Measurements from ENCODE around the gene CGB5.
A peak's percentile ranks its signal among the peaks of the same experiment; 100 is the strongest.

CGB5 gene

GRCh38 chr19:49017666-49018351, 25.8 kb upstream of the CGB5 start:
- TF ChIP-seq YY1 (IDR thresholded peaks at IDR 0.05; ENCODE audit: low read depth), result no peak
- TF ChIP-seq EGR1 (IDR thresholded peaks at IDR 0.05), result no peak
- no peak for TF ChIP-seq FOXM1 (IDR thresholded peaks at IDR 0.05; ENCODE audit: borderline replicate concordance, low read depth)
- TF ChIP-seq TAF1 (IDR thresholded peaks at IDR 0.05; ENCODE audit: low read depth), result no peak
- TF ChIP-seq MAX (IDR thresholded peaks at IDR 0.05), result no peak
- no peak for TF ChIP-seq NFIC (IDR thresholded peaks at IDR 0.05)
- TF ChIP-seq RAD21 (IDR thresholded peaks at IDR 0.05; ENCODE audit: low read depth), result no peak
- TF ChIP-seq CEBPB (IDR thresholded peaks at IDR 0.05), result no peak
- TF ChIP-seq TCF12 (IDR thresholded peaks at IDR 0.05; ENCODE audit: low read depth), result no peak
- no peak for TF ChIP-seq EP300 (IDR thresholded peaks at IDR 0.05; ENCODE audit: borderline replicate concordance)
- TF ChIP-seq USF1 (IDR thresholded peaks at IDR 0.05), result no peak
- no peak for TF ChIP-seq ZBTB7A (IDR thresholded peaks at IDR 0.05; ENCODE audit: low read depth)
- TF ChIP-seq REST (IDR thresholded peaks at IDR 0.05; ENCODE audit: low read depth), result no peak
- TF ChIP-seq CREB1 (IDR thresholded peaks at IDR 0.05; ENCODE audit: low read depth), result no peak

GRCh38 chr19:49019242-49019932, 24.3 kb upstream of the CGB5 start:
- TF ChIP-seq USF1 (IDR thresholded peaks at IDR 0.05) (no peak), MAX (IDR thresholded peaks at IDR 0.05) (no peak), TEAD4 (IDR thresholded peaks at IDR 0.05) (no peak), NFIC (IDR thresholded peaks at IDR 0.05) (0 out of 2 replicates have a peak, but pooled peaks have one; percentile 28), YY1 (IDR thresholded peaks at IDR 0.05; ENCODE audit: low read depth) (no peak), REST (IDR thresholded peaks at IDR 0.05; ENCODE audit: low read depth) (no peak), CEBPB (IDR thresholded peaks at IDR 0.05) (no peak), EGR1 (IDR thresholded peaks at IDR 0.05) (no peak), TAF1 (IDR thresholded peaks at IDR 0.05; ENCODE audit: low read depth) (no peak), FOXM1 (IDR thresholded peaks at IDR 0.05; ENCODE audit: borderline replicate concordance, low read depth) (no peak), RAD21 (IDR thresholded peaks at IDR 0.05; ENCODE audit: low read depth) (no peak), ZBTB7A (IDR thresholded peaks at IDR 0.05; ENCODE audit: low read depth) (peak; percentile 77; the same call in 1 of the 2 replicates), EP300 (IDR thresholded peaks at IDR 0.05; ENCODE audit: borderline replicate concordance) (no peak)

GRCh38 chr19:49020342-49020741, 23.3 kb upstream of the CGB5 start:
- no peak for TF ChIP-seq ZBTB7A (IDR thresholded peaks at IDR 0.05; ENCODE audit: low read depth)
- no peak for TF ChIP-seq RAD21 (IDR thresholded peaks at IDR 0.05; ENCODE audit: low read depth)
- no peak for TF ChIP-seq REST (IDR thresholded peaks at IDR 0.05; ENCODE audit: low read depth)
- no peak for TF ChIP-seq MAX (IDR thresholded peaks at IDR 0.05)
- no peak for TF ChIP-seq CREB1 (IDR thresholded peaks at IDR 0.05; ENCODE audit: low read depth)
- TF ChIP-seq TEAD4 (IDR thresholded peaks at IDR 0.05), result no peak
- no peak for TF ChIP-seq EP300 (IDR thresholded peaks at IDR 0.05; ENCODE audit: borderline replicate concordance)
- TF ChIP-seq EGR1 (IDR thresholded peaks at IDR 0.05), result no peak
- no peak for TF ChIP-seq USF1 (IDR thresholded peaks at IDR 0.05)
- TF ChIP-seq TAF1 (IDR thresholded peaks at IDR 0.05; ENCODE audit: low read depth), result no peak
- TF ChIP-seq FOXM1 (IDR thresholded peaks at IDR 0.05; ENCODE audit: borderline replicate concordance, low read depth), result no peak
- TF ChIP-seq NFIC (IDR thresholded peaks at IDR 0.05), result no peak
- TF ChIP-seq CEBPB (IDR thresholded peaks at IDR 0.05), result no peak
- TF ChIP-seq TCF12 (IDR thresholded peaks at IDR 0.05; ENCODE audit: low read depth), result no peak
- no peak for TF ChIP-seq YY1 (IDR thresholded peaks at IDR 0.05; ENCODE audit: low read depth)
